HG03280 (cell line): ENCODE measurements around the gene RAPGEF3.

Experiments used
- ATAC-seq: cut with Tn5 transposase; IDR thresholded peaks from one replicate; pipeline ENCODE4 v1.9.1; 2021; ENCODE audit warnings: mild to moderate bottlenecking, moderate library complexity; ENCODE audit not compliant: unreplicated experiment

RAPGEF3 gene

GRCh38 chr12:47762850-47763465, 4.3 kb upstream of the RAPGEF3 start:
- no peak for ATAC-seq

- no peak for ATAC-seq
Measured at GRCh38 chr12:47758584-47758833, 171 bp downstream of the RAPGEF3 start.

- ATAC-seq, result no peak
Measured at GRCh38 chr12:47757840-47758583, 668 bp downstream of the RAPGEF3 start.

- no peak for ATAC-seq
Measured at GRCh38 chr12:47757364-47757839, 1.3 kb downstream of the RAPGEF3 start.

GRCh38 chr12:47755655-47756562, 2.8 kb downstream of the RAPGEF3 start:
- ATAC-seq, result peak; percentile 67

- no peak for ATAC-seq
Measured at GRCh38 chr12:47754881-47755280, 3.8 kb downstream of the RAPGEF3 start.

- no peak for ATAC-seq
Measured at GRCh38 chr12:47754126-47754525, 4.6 kb downstream of the RAPGEF3 start.

GRCh38 chr12:47753021-47754001, 5.4 kb downstream of the RAPGEF3 start:
- no peak for ATAC-seq

- no peak for ATAC-seq
Measured at GRCh38 chr12:47752552-47752951, 6.1 kb downstream of the RAPGEF3 start.

GRCh38 chr12:47752121-47752520, 6.6 kb downstream of the RAPGEF3 start:
- ATAC-seq, result no peak

- no peak for ATAC-seq
Measured at GRCh38 chr12:47751561-47751960, 7.1 kb downstream of the RAPGEF3 start.

- no peak for ATAC-seq
Measured at GRCh38 chr12:47750916-47751470, 7.7 kb downstream of the RAPGEF3 start.

- no peak for ATAC-seq
Measured at GRCh38 chr12:47750229-47750798, 8.4 kb downstream of the RAPGEF3 start.

GRCh38 chr12:47748899-47749298, 9.8 kb downstream of the RAPGEF3 start:
- no peak for ATAC-seq

GRCh38 chr12:47748507-47748828, 10.2 kb downstream of the RAPGEF3 start:
- ATAC-seq, result no peak

- no peak for ATAC-seq
Measured at GRCh38 chr12:47747596-47748506, 10.8 kb downstream of the RAPGEF3 start.

GRCh38 chr12:47747126-47747525, 11.6 kb downstream of the RAPGEF3 start:
- no peak for ATAC-seq

GRCh38 chr12:47746523-47746922, 12.2 kb downstream of the RAPGEF3 start:
- ATAC-seq, result no peak

- ATAC-seq, result no peak
Measured at GRCh38 chr12:47746073-47746472, 12.6 kb downstream of the RAPGEF3 start.
